HG03175 (cell line): ENCODE results near the gene CXCR3.
"Not testable (repeated sequence)": the region's sequence is repeated elsewhere in the genome, so short reads cannot be mapped to it uniquely, and the experiment has no call there.

Experiments
- ATAC-seq: cut with Tn5 transposase; IDR thresholded peaks from one replicate; pipeline ENCODE4 v1.9.1; 2021; ENCODE audit warnings: mild to moderate bottlenecking, moderate library complexity; ENCODE audit not compliant: unreplicated experiment

CXCR3 gene

DNA sequence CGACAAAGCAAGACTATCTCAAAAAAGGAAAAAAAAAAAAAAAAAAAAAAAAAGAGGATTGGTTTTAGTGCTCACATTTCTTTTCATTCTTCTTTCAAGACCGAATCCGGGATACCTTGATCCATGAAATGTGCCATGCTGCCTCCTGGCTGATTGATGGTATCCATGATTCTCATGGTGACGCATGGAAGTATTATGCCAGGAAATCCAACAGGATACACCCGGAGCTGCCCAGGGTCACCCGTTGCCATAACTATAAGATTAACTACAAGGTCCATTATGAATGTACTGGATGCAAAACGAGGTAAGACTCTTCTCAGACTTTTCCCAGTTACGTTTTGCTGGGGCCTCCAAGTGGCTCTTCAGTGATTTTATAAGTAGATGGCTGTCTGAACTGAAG, 6.1 kb downstream of the CXCR3 start:
- ATAC-seq: no peak

DNA sequence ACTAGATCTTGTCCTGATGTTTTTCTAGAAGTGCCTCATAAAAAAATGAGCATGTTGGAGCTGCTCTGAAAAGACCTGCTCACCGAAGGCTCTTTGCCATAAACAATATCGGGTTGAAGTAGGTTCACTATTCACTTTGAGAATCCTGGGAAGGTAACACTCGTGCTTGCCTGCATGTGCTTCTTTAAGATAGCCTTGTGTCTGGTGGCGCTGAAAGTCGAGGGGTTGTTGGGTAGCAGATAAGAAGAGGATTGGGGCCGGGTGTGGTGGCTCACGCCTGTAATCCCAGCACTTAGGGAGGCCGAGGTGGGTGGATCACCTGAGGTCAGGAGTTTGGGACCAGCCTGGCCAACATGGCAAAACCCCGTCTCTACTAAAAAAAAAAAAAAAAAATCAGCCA, 6.6 kb downstream of the CXCR3 start:
- not testable (repeated sequence) for ATAC-seq

DNA sequence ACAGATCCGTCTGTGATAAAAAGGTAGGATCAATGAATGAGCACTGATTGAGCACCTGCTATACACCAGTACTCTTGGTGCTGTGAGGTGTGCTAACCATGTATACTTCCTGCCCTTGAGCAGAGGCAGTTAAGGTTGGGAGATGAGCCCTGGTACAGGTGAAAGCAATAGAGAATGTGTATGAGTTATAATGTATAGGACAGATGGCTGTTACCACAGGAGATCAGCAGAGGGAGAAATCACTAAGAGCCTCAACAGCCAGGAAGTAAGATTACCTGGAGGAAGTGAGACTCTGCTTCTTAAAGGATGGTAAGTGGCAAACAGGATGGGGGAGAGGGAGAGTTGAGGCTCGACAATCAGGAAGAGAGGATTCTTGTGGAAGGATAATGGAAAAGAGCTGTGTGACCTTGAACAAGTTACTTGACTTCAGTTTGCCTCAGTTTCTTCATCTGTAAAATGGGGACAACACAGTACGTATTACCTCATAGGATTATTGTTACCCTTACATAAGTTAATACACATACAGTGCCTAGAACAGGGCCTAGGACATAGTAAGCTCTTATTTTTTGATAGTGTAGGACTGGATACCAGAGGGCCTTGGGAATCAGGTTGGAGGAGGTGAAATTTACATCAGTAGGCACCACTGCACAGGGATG, 9.1 kb downstream of the CXCR3 start:
- ATAC-seq: peak; percentile 61

- no peak for ATAC-seq
These were observed 10.8 kb downstream of the CXCR3 start for GRCh38 chrX:71607488-71607887.

DNA sequence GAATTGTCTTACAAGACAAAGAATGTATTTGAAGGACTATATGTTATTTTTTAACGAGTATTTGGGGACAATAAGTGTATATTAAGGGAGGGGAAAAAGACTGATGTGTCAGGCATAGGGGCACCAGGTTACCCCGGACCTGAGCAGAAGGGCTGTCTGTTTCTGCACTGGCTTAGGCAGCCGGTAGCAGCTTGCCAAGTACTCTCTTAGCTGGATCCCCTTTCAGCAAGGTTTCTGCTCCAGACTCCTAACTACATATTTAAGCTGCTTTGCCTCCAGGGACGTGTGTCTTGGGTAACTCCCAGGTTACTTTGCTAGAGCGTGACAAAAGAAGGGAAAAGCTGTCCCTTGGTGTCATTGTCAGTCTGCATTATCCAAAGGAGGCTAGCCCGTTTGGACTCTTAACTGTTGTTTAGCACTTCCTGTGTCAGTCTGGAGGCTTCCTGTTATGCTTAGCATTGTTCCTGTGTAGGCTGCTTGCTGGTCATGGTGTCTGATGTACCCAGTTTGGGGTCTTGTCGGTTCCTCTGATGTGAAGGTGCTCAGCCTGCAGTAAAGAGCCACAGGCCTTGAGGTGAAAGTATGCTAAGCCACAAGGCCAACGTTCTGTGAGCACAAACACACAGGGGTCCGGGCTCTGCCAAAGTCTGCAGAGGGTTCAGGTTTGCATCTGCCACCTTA, 11.6 kb downstream of the CXCR3 start:
- ATAC-seq: no peak

DNA sequence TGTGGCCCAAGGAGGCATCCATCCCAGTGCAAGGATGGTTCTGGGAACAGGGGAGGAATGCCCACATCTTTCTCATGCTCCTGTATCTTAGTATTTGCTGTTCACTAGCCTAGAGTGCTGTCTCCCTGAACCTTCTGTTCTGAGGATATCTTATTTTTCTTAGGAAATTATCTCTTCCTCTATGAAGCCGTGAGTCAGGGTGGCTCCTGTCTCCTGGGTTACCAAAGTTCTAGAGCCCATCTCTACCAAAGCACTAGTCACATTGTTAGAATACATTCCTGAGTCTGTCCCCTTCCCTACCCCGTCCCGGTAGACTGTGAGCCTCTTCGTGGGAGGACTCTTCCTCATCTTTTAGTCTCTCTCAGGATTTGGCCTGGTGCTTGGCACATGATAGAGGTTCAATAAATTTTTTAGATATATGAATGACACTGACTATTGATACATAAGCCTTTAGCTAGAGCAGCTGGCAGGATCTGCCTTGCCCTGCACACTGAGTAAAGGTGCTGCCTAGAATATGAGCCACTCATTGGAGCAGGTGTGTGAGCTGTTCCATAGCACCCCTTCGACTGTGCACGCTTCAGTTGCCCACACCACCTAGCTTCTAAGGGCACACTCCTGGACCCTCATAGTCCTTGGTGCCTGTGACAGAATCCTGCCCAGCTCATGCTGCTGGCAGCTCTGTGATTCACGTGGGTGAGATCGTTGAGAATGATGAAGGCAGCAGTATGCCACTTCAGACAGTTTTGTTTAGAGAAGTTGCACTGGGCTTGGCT, 13.3 kb downstream of the CXCR3 start:
- ATAC-seq: no peak

- no peak for ATAC-seq
These were observed 14.2 kb downstream of the CXCR3 start for GRCh38 chrX:71604141-71604540.

DNA sequence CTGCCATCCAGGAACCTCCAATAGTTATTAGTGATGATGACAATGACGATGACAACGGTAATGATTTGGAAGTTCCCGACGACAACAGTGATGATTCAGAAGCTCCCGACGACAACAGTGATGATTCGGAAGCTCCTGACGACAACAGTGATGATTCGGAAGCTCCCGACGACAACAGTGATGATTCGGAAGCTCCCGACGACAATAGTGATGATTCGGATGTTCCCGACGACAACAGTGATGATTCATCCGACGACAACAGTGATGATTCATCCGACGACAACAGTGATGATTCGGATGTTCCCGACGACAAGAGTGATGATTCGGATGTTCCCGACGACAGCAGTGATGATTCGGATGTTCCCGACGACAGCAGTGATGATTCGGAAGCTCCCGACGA, 14.7 kb downstream of the CXCR3 start:
- ATAC-seq: no peak

DNA sequence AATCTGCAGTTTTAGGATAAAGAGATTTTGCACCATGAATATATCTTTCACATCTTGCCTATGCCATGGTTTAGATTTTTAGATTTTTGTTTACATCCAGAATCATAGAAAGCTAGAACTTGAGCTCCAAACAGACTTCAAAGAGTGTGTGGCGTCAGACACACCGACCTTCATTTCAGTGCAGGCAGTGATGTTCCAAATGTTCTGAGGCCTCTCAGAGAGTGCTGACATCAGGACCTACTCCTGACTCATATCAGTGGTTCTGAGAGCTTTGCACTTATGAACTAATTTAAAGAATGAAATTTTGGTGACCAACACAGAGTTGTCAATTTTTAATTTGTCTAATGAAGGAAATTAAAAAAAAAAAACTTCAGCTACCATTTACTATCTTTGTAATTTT, 18.3 kb downstream of the CXCR3 start:
- no peak for ATAC-seq

GRCh38 chrX:71593210-71593609, 25.1 kb downstream of the CXCR3 start:
- not testable (repeated sequence) for ATAC-seq

- no peak for ATAC-seq
These were observed 31.4 kb downstream of the CXCR3 start for GRCh38 chrX:71586929-71587328.

GRCh38 chrX:71581210-71581609, 37.1 kb downstream of the CXCR3 start:
- no peak for ATAC-seq

DNA sequence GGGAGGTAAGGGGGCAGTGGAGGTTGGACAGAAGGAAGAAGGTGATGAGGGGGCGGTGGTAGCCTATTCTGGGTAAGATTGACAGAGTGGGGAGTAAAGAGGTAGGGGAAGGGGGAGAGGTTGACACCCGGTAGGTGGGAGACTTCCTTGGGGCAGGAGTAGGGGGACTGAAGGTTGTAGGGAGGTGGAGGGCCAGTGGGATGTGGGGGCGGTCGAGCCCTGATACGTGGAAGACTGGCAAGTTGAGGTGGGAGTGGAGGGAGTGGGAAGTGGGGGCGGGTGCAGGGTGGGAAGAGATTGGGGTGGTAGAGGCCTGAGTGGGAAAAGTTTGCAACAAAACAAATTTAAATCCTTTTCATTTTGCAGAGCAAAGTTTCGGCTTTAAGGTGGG, 38.3 kb downstream of the CXCR3 start:
- ATAC-seq: no peak

- no peak for ATAC-seq
These were observed 38.9 kb downstream of the CXCR3 start for GRCh38 chrX:71579136-71579989.

DNA sequence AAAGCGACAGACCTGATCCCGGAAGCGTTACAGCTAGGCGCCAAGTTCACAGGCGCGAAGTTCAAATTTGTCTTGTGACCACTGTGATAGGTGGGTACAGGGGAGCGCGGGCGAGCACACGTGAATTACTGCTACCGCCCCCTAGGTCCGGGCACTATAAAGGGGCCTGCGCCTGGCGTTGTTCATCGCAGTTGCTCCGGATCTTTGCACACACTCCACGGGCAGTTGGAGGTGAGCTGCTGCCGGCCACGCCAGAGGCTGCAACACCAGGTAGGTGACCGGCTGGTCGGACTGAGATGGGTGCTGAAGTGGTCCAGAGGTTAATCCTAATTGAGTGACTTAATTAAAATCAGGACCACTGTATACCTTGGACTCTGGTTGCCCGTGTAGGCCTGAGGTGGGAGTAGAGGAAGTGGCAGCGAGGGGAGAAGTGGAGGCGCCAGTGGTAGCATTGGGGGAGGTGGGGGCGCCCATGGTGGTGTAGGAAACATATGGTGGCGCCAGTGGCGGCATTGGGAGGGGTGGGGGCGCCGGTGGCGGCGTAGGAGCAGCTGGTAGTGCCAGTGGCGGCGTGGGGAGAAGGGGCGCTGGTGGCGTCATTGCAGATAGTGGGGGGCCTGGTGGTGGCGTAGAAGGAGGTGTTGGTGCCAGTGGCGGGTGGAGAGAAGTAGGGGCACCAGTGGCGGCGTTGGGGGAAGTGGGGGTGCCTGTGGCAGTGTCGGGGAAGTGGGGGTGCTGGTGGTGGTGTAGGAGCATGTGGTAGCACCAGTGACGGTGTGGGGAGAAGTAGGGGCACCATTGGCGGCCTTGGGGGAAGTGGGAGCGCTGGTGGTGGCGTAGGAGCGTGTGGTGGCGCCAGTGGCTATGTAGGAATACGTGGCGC, 39.8 kb downstream of the CXCR3 start, which contains the start of gene GCNA:
Gene GCNA, plus strand, starts transcription at position 185 of the 883 bp plus-strand sequence. CDS start 2,385 bp downstream, outside the sequence.
- ATAC-seq: no peak

- no peak for ATAC-seq
These were observed 40.6 kb downstream of the CXCR3 start for GRCh38 chrX:71577682-71578081.

GRCh38 chrX:71573590-71573989, 44.7 kb downstream of the CXCR3 start:
- no peak for ATAC-seq

DNA sequence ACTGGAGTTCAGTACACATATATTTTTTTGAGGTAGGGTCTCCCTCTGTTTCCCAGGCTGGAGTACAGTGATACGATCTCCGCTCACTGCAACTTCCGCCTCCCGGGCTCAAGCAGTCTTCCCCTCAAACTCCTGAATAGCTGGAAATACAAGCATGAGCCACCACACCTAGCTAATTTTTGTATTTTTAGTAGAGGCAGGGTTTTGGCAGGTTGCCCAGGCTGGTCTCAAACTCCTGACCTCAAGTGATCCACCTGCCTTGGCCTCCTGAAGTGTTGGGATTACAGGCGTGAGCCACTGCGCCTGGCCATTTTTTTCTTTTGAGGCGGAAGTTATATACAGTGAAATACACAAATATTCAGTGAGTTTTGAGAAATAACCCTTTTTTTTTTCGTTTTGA, 46.9 kb downstream of the CXCR3 start:
- ATAC-seq: not testable (repeated sequence)
